Mesenchymal stem cell (in vitro differentiated cells and primary cell): ENCODE measurements around the gene RNF40.

Experiments used
- DNase-seq: peaks from one replicate; pipeline ENCODE4 v3.0.0-alpha.2; 2013
- H2AFZ ChIP-seq: one replicate; pipeline ENCODE4 v1.6.1; 2013; ENCODE audit warnings: low read depth, mild to moderate bottlenecking, control low read depth, inconsistent platforms, low read length, moderate library complexity
- H2AK5ac ChIP-seq: 2 replicates; pipeline ENCODE4 v1.6.1; 2013; ENCODE audit warnings: low read length, moderate library complexity, mild to moderate bottlenecking, inconsistent platforms; ENCODE audit not compliant: severe bottlenecking
- H2BK120ac ChIP-seq: one replicate; pipeline ENCODE4 v1.6.1; 2013; ENCODE audit warnings: low read depth, mild to moderate bottlenecking, inconsistent platforms, low read length, moderate library complexity
- H2BK12ac ChIP-seq, 2 experiments: one replicate each; pipeline ENCODE4 v1.6.1; 2013; ENCODE audit warnings: inconsistent platforms in 2 of 2, low read length in 2 of 2, mild to moderate bottlenecking in 2 of 2, moderate library complexity in 2 of 2, control low read depth in 1 of 2
- H2BK15ac ChIP-seq: one replicate; pipeline ENCODE4 v1.6.1; 2013; ENCODE audit warnings: mild to moderate bottlenecking, low read depth, inconsistent platforms; ENCODE audit not compliant: poor library complexity, severe bottlenecking
- H2BK5ac ChIP-seq: 2 replicates; pipeline ENCODE4 v1.6.1; 2013; ENCODE audit warnings: low read depth, mild to moderate bottlenecking, low read length, control low read depth, inconsistent platforms; ENCODE audit not compliant: poor library complexity, severe bottlenecking
- H3K14ac ChIP-seq, 2 experiments: one replicate each; pipeline ENCODE4 v1.6.1; 2013; ENCODE audit warnings: inconsistent platforms in 2 of 2, low read length in 2 of 2, control low read depth in 1 of 2, mild to moderate bottlenecking in 1 of 2, moderate library complexity in 1 of 2
- H3K18ac ChIP-seq, 2 experiments: one replicate each; pipeline ENCODE4 v1.6.1; 2013; ENCODE audit warnings: inconsistent platforms in 2 of 2, low read length in 2 of 2, control low read depth in 1 of 2, low read depth in 1 of 2, mild to moderate bottlenecking in 1 of 2
- H3K23ac ChIP-seq, 2 experiments: one replicate each; pipeline ENCODE4 v1.6.1; 2013; ENCODE audit warnings: inconsistent platforms in 2 of 2, low read length in 2 of 2, mild to moderate bottlenecking in 2 of 2, moderate library complexity in 2 of 2, control low read depth in 1 of 2
- H3K27ac ChIP-seq: 2 replicates; pipeline ENCODE4 v1.5.1; 2013; ENCODE audit warnings: mild to moderate bottlenecking, moderate library complexity, low read length, control low read depth, inconsistent platforms; ENCODE audit not compliant: poor library complexity, severe bottlenecking
- H3K27me3 ChIP-seq, 2 experiments: 2 replicates each; pipeline versions ENCODE4 v1.6.1 to v1.7.0; 2013; ENCODE audit warnings: low read length in 2 of 2, mild to moderate bottlenecking in 2 of 2, moderate library complexity in 2 of 2, control low read depth in 1 of 2, inconsistent platforms in 1 of 2; ENCODE audit not compliant: control insufficient read depth in 1 of 2, insufficient read depth in 1 of 2
- H3K36me3 ChIP-seq, 2 experiments: 2 replicates each; pipeline versions ENCODE4 v1.6.1 to v1.7.0; 2013; ENCODE audit warnings: low read length in 2 of 2, control low read depth in 1 of 2, inconsistent platforms in 1 of 2, low read depth in 1 of 2, mild to moderate bottlenecking in 1 of 2; ENCODE audit not compliant: insufficient read depth in 2 of 2, control insufficient read depth in 1 of 2
- H3K4ac ChIP-seq, 2 experiments: one replicate each; pipeline ENCODE4 v1.6.1; 2013; ENCODE audit warnings: inconsistent platforms in 2 of 2, low read length in 2 of 2, mild to moderate bottlenecking in 2 of 2, moderate library complexity in 2 of 2, control low read depth in 1 of 2, low read depth in 1 of 2
- H3K4me1 ChIP-seq: 2 replicates; pipeline ENCODE4 v1.6.1; 2013; ENCODE audit warnings: low read depth, low read length, control low read depth; ENCODE audit not compliant: control insufficient read depth, insufficient read depth
- H3K4me2 ChIP-seq: 2 replicates; pipeline ENCODE4 v1.6.1; 2013; ENCODE audit warnings: low read length, mild to moderate bottlenecking, inconsistent platforms; ENCODE audit not compliant: poor library complexity, severe bottlenecking
- H3K4me3 ChIP-seq, 2 experiments: 2 replicates each; pipeline versions ENCODE4 v1.5.1 to v1.7.0; 2013; ENCODE audit warnings: low read length in 2 of 2, mild to moderate bottlenecking in 2 of 2, control low read depth in 1 of 2, low read depth in 1 of 2; ENCODE audit not compliant: insufficient read depth in 1 of 2
- H3K79me1 ChIP-seq: replicated peaks from 2 replicates; pipeline ENCODE4 v1.6.1; 2013; ENCODE audit warnings: mild to moderate bottlenecking, control low read depth, low read length, inconsistent platforms; ENCODE audit not compliant: poor library complexity, severe bottlenecking
- H3K9ac ChIP-seq: 2 replicates; pipeline ENCODE4 v1.7.0; 2013; ENCODE audit warnings: mild to moderate bottlenecking, low read length, moderate library complexity
- H3K9me3 ChIP-seq: 2 replicates; pipeline ENCODE4 v1.7.0; 2013; ENCODE audit warnings: mild to moderate bottlenecking, low read length; ENCODE audit not compliant: control insufficient read depth
- H4K8ac ChIP-seq: one replicate; pipeline ENCODE4 v1.6.1; 2013; ENCODE audit warnings: inconsistent platforms, mild to moderate bottlenecking, low read length, moderate library complexity
- H4K91ac ChIP-seq: one replicate; pipeline ENCODE4 v1.6.1; 2013; ENCODE audit warnings: mild to moderate bottlenecking, low read length, inconsistent platforms
- WGBS: methylation state at CpG from one replicate; pipeline ENCODE4 v1.1.7; 2013; ENCODE audit warnings: mixed read lengths; 5-methylcytosine and 5-hydroxymethylcytosine counted together

The RNF40 gene

GRCh38 chr16:30797670-30798309 lies 35.7 kb downstream of the RNF40 start:
- no peak overlapping the region for H3K4ac ChIP-seq
- no peak overlapping the region for H2AFZ ChIP-seq
- no peak overlapping the region for H4K91ac ChIP-seq
- no peak overlapping the region for H2BK15ac ChIP-seq
- H2BK120ac ChIP-seq, result no peak overlapping the region
- DNase-seq, result no peak
- no peak overlapping the region for H3K4me3 ChIP-seq
- no peaks in the 10 kb centered on the region for H3K79me1 ChIP-seq
- no peak overlapping the region for H3K4me2 ChIP-seq
- no peak overlapping the region for H2AK5ac ChIP-seq
- H3K18ac ChIP-seq, result no peak overlapping the region
- H3K9ac ChIP-seq, result no peak overlapping the region
- H2BK12ac ChIP-seq, result no peak overlapping the region
- H3K23ac ChIP-seq, result no peak overlapping the region
- H2BK5ac ChIP-seq, result no peak overlapping the region
- no peaks in the 10 kb centered on the region for H3K9me3 ChIP-seq
- H3K4me1 ChIP-seq, result no peaks in the 10 kb centered on the region
- H4K8ac ChIP-seq, result no peak overlapping the region
- no peak overlapping the region for H3K14ac ChIP-seq
- H3K27ac ChIP-seq, result no peak overlapping the region
- WGBS, result 90% methylated on average over 5 of the region's 8 CpGs
- H3K36me3 ChIP-seq, result no peaks in the 10 kb centered on the region
- peaks cover 0 to 4% of the 10 kb centered on the region in 2 experiments for H3K27me3 ChIP-seq

- H2AK5ac ChIP-seq, result no peak overlapping the region
- H3K4me1 ChIP-seq, result peaks cover 8% of the 10 kb centered on the region
- no peak overlapping the region for H2AFZ ChIP-seq
- no peak overlapping the region for H3K18ac ChIP-seq
- no peaks in the 10 kb centered on the region for H3K27me3 ChIP-seq
- H2BK12ac ChIP-seq, result no peak overlapping the region
- no peak overlapping the region for H3K14ac ChIP-seq
- H3K4me3 ChIP-seq, result no peak overlapping the region
- no CpG with 5 or more reads among the region's 3 CpGs for WGBS
- no peak overlapping the region for H4K91ac ChIP-seq
- H3K4me2 ChIP-seq, result no peak overlapping the region
- no peak overlapping the region for H2BK15ac ChIP-seq
- H3K79me1 ChIP-seq, result peaks cover 4% of the 10 kb centered on the region
- no peak overlapping the region for H3K4ac ChIP-seq
- H3K36me3 ChIP-seq, result no peaks in the 10 kb centered on the region
- no peak overlapping the region for H3K27ac ChIP-seq
- H4K8ac ChIP-seq, result peak overlapping the region; percentile 41
- no peak overlapping the region for H3K9ac ChIP-seq
- H2BK5ac ChIP-seq, result no peak overlapping the region
- DNase-seq, result no peak
- H3K23ac ChIP-seq, result no peak overlapping the region
- H3K9me3 ChIP-seq, result no peaks in the 10 kb centered on the region
- no peak overlapping the region for H2BK120ac ChIP-seq
Observed at GRCh38 chr16:30802936-30803335, 40.8 kb downstream of the RNF40 start.

GRCh38 chr16:30805056-30805369 lies 42.9 kb downstream of the RNF40 start:
- Histone ChIP-seq H3K18ac (peak overlapping the region; percentile 52 to 67), H2BK15ac (peak overlapping the region; percentile 80), H2BK5ac (no peak overlapping the region), H4K8ac (peak overlapping the region; percentile 100), H3K4me3 (peak overlapping the region; percentile 71 to 84), H3K23ac (peak overlapping the region in 1 of 2 experiments; percentile 60), H4K91ac (peak overlapping the region; percentile 80), H3K9ac (peak overlapping the region; percentile 90), H3K14ac (no peak overlapping the region), H2BK12ac (peak overlapping the region in 1 of 2 experiments; percentile 49), H3K4me2 (peak overlapping the region; percentile 86), H3K79me1 (peaks cover 4% of the 10 kb centered on the region), H3K4ac (peak overlapping the region; percentile 73 to 83), H3K9me3 (no peaks in the 10 kb centered on the region), H2AFZ (peak overlapping the region; percentile 49), H2BK120ac (peak overlapping the region; percentile 15), H3K27me3 (no peaks in the 10 kb centered on the region), H3K4me1 (peaks cover 8% of the 10 kb centered on the region), H2AK5ac (no peak overlapping the region), H3K36me3 (no peaks in the 10 kb centered on the region), H3K27ac (peak overlapping the region; percentile 37)
- DNase-seq, result no peak
- WGBS, result 76% methylated on average over 8 of the region's 8 CpGs

- Histone ChIP-seq H3K9ac (peak overlapping the region; percentile 90), H2BK120ac (peak overlapping the region; percentile 73), H3K18ac (peak overlapping the region; percentile 68 to 89), H4K91ac (peak overlapping the region; percentile 80), H3K4ac (peak overlapping the region; percentile 83 to 94), H3K27me3 (no peaks in the 10 kb centered on the region), H3K14ac (peak overlapping the region in 1 of 2 experiments; percentile 58), H3K4me2 (peak overlapping the region; percentile 86), H3K36me3 (no peaks in the 10 kb centered on the region), H3K4me1 (peaks cover 8% of the 10 kb centered on the region), H2BK5ac (peak overlapping the region; percentile 46), H3K9me3 (no peaks in the 10 kb centered on the region), H2AFZ (peak overlapping the region; percentile 49), H2AK5ac (no peak overlapping the region), H2BK12ac (peak overlapping the region in 1 of 2 experiments; percentile 49), H2BK15ac (peak overlapping the region; percentile 99), H3K23ac (peak overlapping the region; percentile 28 to 90), H4K8ac (peak overlapping the region; percentile 100), H3K4me3 (peak overlapping the region; percentile 71 to 84), H3K79me1 (peaks cover 4% of the 10 kb centered on the region), H3K27ac (peak overlapping the region; percentile 87)
- 5% methylated on average over 62 of the region's 62 CpGs for WGBS
- DNase-seq, result peak; percentile 84
Observed at GRCh38 chr16:30805370-30806169, 43.4 kb downstream of the RNF40 start.
